ENCODE measurements around the gene IQCN.

Gene IQCN

GRCh38 chr19:18229474-18229873 lies 44.8 kb downstream of the IQCN start:
- H3K79me2 ChIP-seq (ENCODE audit: insufficient read depth, low read depth) = no peaks in the 10 kb centered on the region
- H3K36me3 ChIP-seq (ENCODE audit: insufficient read depth) = no peaks in the 10 kb centered on the region
- peaks cover 70% of the 10 kb centered on the region for H3K27me3 ChIP-seq (ENCODE audit: insufficient read depth, low read depth)
- H2AFZ ChIP-seq (ENCODE audit: low read depth) = no peak overlapping the region
- H4K20me1 ChIP-seq (ENCODE audit: insufficient read depth) = no peaks in the 10 kb centered on the region
- H3K9ac ChIP-seq = no peak overlapping the region
- TF ChIP-seq, protein P1, sequence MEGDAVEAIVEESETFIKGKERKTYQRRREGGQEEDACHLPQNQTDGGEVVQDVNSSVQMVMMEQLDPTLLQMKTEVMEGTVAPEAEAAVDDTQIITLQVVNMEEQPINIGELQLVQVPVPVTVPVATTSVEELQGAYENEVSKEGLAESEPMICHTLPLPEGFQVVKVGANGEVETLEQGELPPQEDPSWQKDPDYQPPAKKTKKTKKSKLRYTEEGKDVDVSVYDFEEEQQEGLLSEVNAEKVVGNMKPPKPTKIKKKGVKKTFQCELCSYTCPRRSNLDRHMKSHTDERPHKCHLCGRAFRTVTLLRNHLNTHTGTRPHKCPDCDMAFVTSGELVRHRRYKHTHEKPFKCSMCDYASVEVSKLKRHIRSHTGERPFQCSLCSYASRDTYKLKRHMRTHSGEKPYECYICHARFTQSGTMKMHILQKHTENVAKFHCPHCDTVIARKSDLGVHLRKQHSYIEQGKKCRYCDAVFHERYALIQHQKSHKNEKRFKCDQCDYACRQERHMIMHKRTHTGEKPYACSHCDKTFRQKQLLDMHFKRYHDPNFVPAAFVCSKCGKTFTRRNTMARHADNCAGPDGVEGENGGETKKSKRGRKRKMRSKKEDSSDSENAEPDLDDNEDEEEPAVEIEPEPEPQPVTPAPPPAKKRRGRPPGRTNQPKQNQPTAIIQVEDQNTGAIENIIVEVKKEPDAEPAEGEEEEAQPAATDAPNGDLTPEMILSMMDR (conservative IDR thresholded peaks at IDR 0.05; ENCODE audit: low read depth, low read length) = peak; percentile 69
- peaks cover 7% of the 10 kb centered on the region for H3K4me1 ChIP-seq (ENCODE audit: low read depth, poor library complexity, severe bottlenecking)
- H3K4me2 ChIP-seq = no peak overlapping the region
- H3K4me3 ChIP-seq (IDR thresholded peaks at IDR 0.05; ENCODE audit: insufficient read depth, low read depth, low read length) = no peak overlapping the region
- no peak overlapping the region for H3K27ac ChIP-seq

- Histone ChIP-seq H3K27ac (no peak overlapping the region), H3K79me2 (ENCODE audit: insufficient read depth, low read depth) (no peaks in the 10 kb centered on the region), H2AFZ (ENCODE audit: low read depth) (no peak overlapping the region), H3K27me3 (ENCODE audit: insufficient read depth, low read depth) (peaks cover 66% of the 10 kb centered on the region), H3K4me1 (ENCODE audit: low read depth, poor library complexity, severe bottlenecking) (peaks cover 7% of the 10 kb centered on the region), H3K4me3 (IDR thresholded peaks at IDR 0.05; ENCODE audit: insufficient read depth, low read depth, low read length) (no peak overlapping the region), H3K4me2 (no peak overlapping the region), H3K9ac (no peak overlapping the region), H4K20me1 (ENCODE audit: insufficient read depth) (no peaks in the 10 kb centered on the region), H3K36me3 (ENCODE audit: insufficient read depth) (no peaks in the 10 kb centered on the region)
- TF ChIP-seq, protein P1 (conservative IDR thresholded peaks at IDR 0.05; ENCODE audit: low read depth, low read length) = no peak
Observed at GRCh38 chr19:18227781-18228271, 46.4 kb downstream of the IQCN start.

DNA sequence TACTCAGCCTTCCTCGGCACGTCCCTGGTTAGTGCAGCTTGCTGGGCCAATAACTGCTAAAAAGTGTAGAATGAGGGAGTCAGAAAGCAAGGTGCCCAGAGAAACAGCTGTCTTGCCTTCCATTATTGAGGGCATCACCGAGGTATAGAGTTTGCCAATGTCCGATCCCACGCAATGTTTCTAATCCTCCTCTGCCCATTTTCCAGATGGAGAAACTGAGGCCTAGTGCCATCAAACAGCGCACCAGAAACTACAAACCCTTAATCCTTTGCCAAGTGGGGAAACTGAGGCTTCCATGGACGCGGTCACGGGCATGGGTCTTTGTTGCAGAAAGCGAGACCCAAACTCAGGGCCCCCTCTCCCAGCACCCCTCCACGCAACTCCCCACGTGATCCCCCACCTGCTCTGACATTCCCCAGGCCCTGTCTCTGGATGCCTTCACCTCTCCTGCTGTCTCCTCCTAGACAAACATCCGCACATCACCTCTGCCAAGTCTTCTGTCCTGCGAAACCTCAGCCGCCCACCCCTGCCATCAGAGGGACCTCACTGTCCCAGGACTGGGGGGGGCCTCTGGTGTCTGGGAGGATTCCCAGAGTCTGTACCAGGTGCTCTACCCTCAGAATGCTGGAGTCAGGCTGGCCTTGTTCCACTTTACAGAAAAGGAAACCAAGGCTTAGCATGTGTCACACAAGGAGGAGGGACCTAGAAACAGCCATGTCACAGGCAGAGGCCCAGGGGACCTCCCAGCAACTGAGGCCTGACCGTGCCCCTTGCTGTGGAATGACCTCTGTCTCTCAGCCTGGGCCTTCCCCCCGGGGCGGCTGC lies 47.1 kb downstream of the IQCN start:
- H3K4me2 ChIP-seq = no peak overlapping the region
- no peak overlapping the region for H3K27ac ChIP-seq
- peaks cover 7% of the 10 kb centered on the region for H3K4me1 ChIP-seq (ENCODE audit: low read depth, poor library complexity, severe bottlenecking)
- no peaks in the 10 kb centered on the region for H3K36me3 ChIP-seq (ENCODE audit: insufficient read depth)
- no peaks in the 10 kb centered on the region for H3K79me2 ChIP-seq (ENCODE audit: insufficient read depth, low read depth)
- H4K20me1 ChIP-seq (ENCODE audit: insufficient read depth) = no peaks in the 10 kb centered on the region
- no peak overlapping the region for H3K4me3 ChIP-seq (IDR thresholded peaks at IDR 0.05; ENCODE audit: insufficient read depth, low read depth, low read length)
- H3K9ac ChIP-seq = no peak overlapping the region
- H2AFZ ChIP-seq (ENCODE audit: low read depth) = no peak overlapping the region
- TF ChIP-seq, protein P1 (conservative IDR thresholded peaks at IDR 0.05; ENCODE audit: low read depth, low read length) = no peak
- peaks cover 70% of the 10 kb centered on the region for H3K27me3 ChIP-seq (ENCODE audit: insufficient read depth, low read depth)

- H2AFZ ChIP-seq (ENCODE audit: low read depth) = no peak within 1 kb of the TSS
- peaks cover 7% of the 10 kb centered on the region for H3K4me1 ChIP-seq (ENCODE audit: low read depth, poor library complexity, severe bottlenecking)
- peak within 1 kb of the TSS; percentile 98; the same call in 1 of the 2 replicates for H3K4me2 ChIP-seq
- no peaks in the 10 kb centered on the region for H3K79me2 ChIP-seq (ENCODE audit: insufficient read depth, low read depth)
- no peak within 1 kb of the TSS for H3K9ac ChIP-seq
- TF ChIP-seq, protein P1 (conservative IDR thresholded peaks at IDR 0.05; ENCODE audit: low read depth, low read length) = no peak
- H3K27ac ChIP-seq = no peak within 1 kb of the TSS
- no peaks in the 10 kb centered on the region for H4K20me1 ChIP-seq (ENCODE audit: insufficient read depth)
- no peak within 1 kb of the TSS for H3K4me3 ChIP-seq (IDR thresholded peaks at IDR 0.05; ENCODE audit: insufficient read depth, low read depth, low read length)
- H3K27me3 ChIP-seq (ENCODE audit: insufficient read depth, low read depth) = peaks cover 66% of the 10 kb centered on the region
- no peaks in the 10 kb centered on the region for H3K36me3 ChIP-seq (ENCODE audit: insufficient read depth)
Observed at GRCh38 chr19:18225702-18226468, 48.4 kb downstream of the IQCN start, which contains the start of gene PDE4C. Gene PDE4C, minus strand, starts transcription at chr19:18226438. Its CDS starts 23 bp downstream, at chr19:18226415.
